H9 (cell line): Measurements from ENCODE around the gene CYP1B1. TPM values are rescaled to one million over a fixed set of nuclear protein-coding genes. Genes with fewer than 3 reads are reported as not detected.

Experiments used
- DNase-seq: peaks from one replicate; pipeline ENCODE4 v3.0.0-alpha.2; 2017
- H2AFZ ChIP-seq: one replicate; pipeline ENCODE4 v1.6.1; 2013; ENCODE audit warnings: mild to moderate bottlenecking, low read length, control low read depth, moderate library complexity
- H2AK5ac ChIP-seq: 2 replicates; pipeline ENCODE4 v1.6.1; 2013; ENCODE audit warnings: low read length, control low read depth, mixed read lengths; ENCODE audit not compliant: insufficient read length
- H2BK120ac ChIP-seq: one replicate; pipeline ENCODE4 v1.6.1; 2013; ENCODE audit warnings: low read depth, mild to moderate bottlenecking, low read length, control low read depth, inconsistent platforms; ENCODE audit not compliant: poor library complexity, severe bottlenecking
- H2BK12ac ChIP-seq: 2 replicates; pipeline ENCODE4 v1.6.1; 2013; ENCODE audit warnings: low read length, control low read depth, mixed read lengths, low read depth; ENCODE audit not compliant: insufficient read length
- H2BK15ac ChIP-seq: 2 replicates; pipeline ENCODE4 v1.6.1; 2013; ENCODE audit warnings: low read depth, low read length, control low read depth
- H2BK20ac ChIP-seq: one replicate; pipeline ENCODE4 v1.6.1; 2013; ENCODE audit warnings: low read depth, mild to moderate bottlenecking, low read length, control low read depth, inconsistent platforms; ENCODE audit not compliant: poor library complexity, severe bottlenecking
- H2BK5ac ChIP-seq: 2 replicates; pipeline ENCODE4 v1.6.1; 2013; ENCODE audit warnings: low read length, control low read depth, mixed read lengths; ENCODE audit not compliant: insufficient read length
- H3K14ac ChIP-seq: 2 replicates; pipeline ENCODE4 v1.6.1; 2013; ENCODE audit warnings: low read length, control low read depth; ENCODE audit not compliant: insufficient read depth
- H3K18ac ChIP-seq: 2 replicates; pipeline ENCODE4 v1.6.1; 2013; ENCODE audit warnings: low read depth, mild to moderate bottlenecking, mixed read lengths, low read length, control low read depth; ENCODE audit not compliant: insufficient read length
- H3K23ac ChIP-seq: 2 replicates; pipeline ENCODE4 v1.6.1; 2013; ENCODE audit warnings: low read length, control low read depth, mixed read lengths, low read depth; ENCODE audit not compliant: insufficient read length
- H3K23me2 ChIP-seq: 2 replicates; pipeline ENCODE4 v1.6.1; 2013; ENCODE audit warnings: low read depth, mild to moderate bottlenecking, mixed read lengths, low read length, control low read depth; ENCODE audit not compliant: insufficient read length, poor library complexity, severe bottlenecking
- H3K27ac ChIP-seq: 2 replicates; pipeline ENCODE4 v1.5.1; 2013; ENCODE audit warnings: low read length, control low read depth, mixed read lengths, low read depth; ENCODE audit not compliant: insufficient read length
- H3K27me3 ChIP-seq: 2 replicates; pipeline ENCODE4 v1.6.1; 2013; ENCODE audit warnings: low read length, control low read depth, inconsistent platforms; ENCODE audit not compliant: insufficient read depth
- H3K4ac ChIP-seq: 2 replicates; pipeline ENCODE4 v1.6.1; 2013; ENCODE audit warnings: low read depth, mild to moderate bottlenecking, control low read depth, inconsistent platforms, low read length, moderate library complexity
- H3K4me1 ChIP-seq: 2 replicates; pipeline ENCODE4 v1.6.1; 2013; ENCODE audit warnings: low read length, control low read depth, inconsistent platforms; ENCODE audit not compliant: insufficient read depth
- H3K4me2 ChIP-seq: 2 replicates; pipeline ENCODE4 v1.6.1; 2013; ENCODE audit warnings: low read length, control low read depth, mixed read lengths; ENCODE audit not compliant: insufficient read length, insufficient read depth
- H3K56ac ChIP-seq: 2 replicates; pipeline ENCODE4 v1.6.1; 2013; ENCODE audit warnings: low read depth, mild to moderate bottlenecking, mixed read lengths, low read length, control low read depth; ENCODE audit not compliant: insufficient read length
- H3K79me1 ChIP-seq: 2 replicates; pipeline ENCODE4 v1.6.1; 2013; ENCODE audit warnings: low read depth, mild to moderate bottlenecking, moderate library complexity, low read length, control low read depth, inconsistent platforms; ENCODE audit not compliant: insufficient read depth, poor library complexity, severe bottlenecking
- H3K79me2 ChIP-seq: 2 replicates; pipeline ENCODE4 v1.6.1; 2013; ENCODE audit warnings: low read length, control low read depth, inconsistent platforms; ENCODE audit not compliant: insufficient read depth
- H3K9ac ChIP-seq: 2 replicates; pipeline ENCODE4 v1.6.1; 2013; ENCODE audit warnings: low read length, control low read depth, mixed read lengths; ENCODE audit not compliant: insufficient read length; ENCODE audit errors: extremely low read depth
- H3K9me3 ChIP-seq: one replicate; pipeline ENCODE4 v1.6.1; 2013; ENCODE audit warnings: low read depth, low read length, inconsistent platforms; ENCODE audit not compliant: control insufficient read depth
- H3T11ph ChIP-seq: one replicate; pipeline ENCODE4 v1.6.1; 2013; ENCODE audit warnings: mild to moderate bottlenecking, low read length, control low read depth, inconsistent platforms
- H4K20me1 ChIP-seq: one replicate; pipeline ENCODE4 v1.6.1; 2013; ENCODE audit not compliant: control insufficient read depth, insufficient read length, insufficient read depth
- H4K5ac ChIP-seq: 2 replicates; pipeline ENCODE4 v1.6.1; 2013; ENCODE audit warnings: low read depth, mild to moderate bottlenecking, mixed read lengths, low read length, control low read depth; ENCODE audit not compliant: insufficient read length
- H4K8ac ChIP-seq: replicated peaks from 2 replicates; pipeline ENCODE4 v1.6.1; 2013; ENCODE audit warnings: low read length, control low read depth, mixed read lengths, low read depth; ENCODE audit not compliant: insufficient read length
- H4K91ac ChIP-seq: 2 replicates; pipeline ENCODE4 v1.6.1; 2013; ENCODE audit warnings: low read depth, mild to moderate bottlenecking, moderate library complexity, mixed read lengths, low read length, control low read depth; ENCODE audit not compliant: insufficient read length
- H3K27ac Mint-ChIP-seq, 3 experiments: 2 replicates in 2 of 3; 3 replicates in 1 of 3; pipeline ENCODE4 v1.8.0; 2020 to 2021; ENCODE audit warnings: mixed read lengths in 3 of 3, mild to moderate bottlenecking in 1 of 3, moderate library complexity in 1 of 3
- H3K27me3 Mint-ChIP-seq: 2 replicates; pipeline ENCODE4 v1.8.0; 2021; ENCODE audit warnings: low read depth, mild to moderate bottlenecking, moderate library complexity, mixed read lengths
- H3K36me3 Mint-ChIP-seq, 3 experiments: 2 replicates in 2 of 3; 3 replicates in 1 of 3; pipeline ENCODE4 v1.8.0; 2020 to 2021; ENCODE audit warnings: low read depth in 3 of 3, mixed read lengths in 3 of 3; ENCODE audit not compliant: insufficient read depth in 1 of 3
- H3K4me1 Mint-ChIP-seq, 2 experiments: 2 replicates each; pipeline ENCODE4 v1.8.0; 2020; ENCODE audit warnings: mixed read lengths in 2 of 2
- H3K4me3 Mint-ChIP-seq, 2 experiments: 2 replicates in 1 of 2; 3 replicates in 1 of 2; pipeline ENCODE4 v1.8.0; 2020 to 2021; ENCODE audit warnings: mild to moderate bottlenecking in 2 of 2, mixed read lengths in 2 of 2, moderate library complexity in 1 of 2
- H3K9me3 Mint-ChIP-seq, 2 experiments: 2 replicates in 1 of 2; 3 replicates in 1 of 2; pipeline ENCODE4 v1.8.0; 2020; ENCODE audit warnings: mild to moderate bottlenecking in 2 of 2, mixed read lengths in 2 of 2, moderate library complexity in 1 of 2
- WGBS: extraction: QIAGEN DNeasy Blood & Tissue Kit; methylation state at CpG from one replicate; pipeline ENCODE4 v1.1.7; 2013; ENCODE audit warnings: missing lambda C conversion rate, low lambda C conversion rate, mixed read lengths; ENCODE audit not compliant: insufficient read length; ENCODE audit errors: extremely low coverage; 5-methylcytosine and 5-hydroxymethylcytosine counted together
- total RNA-seq: library from RNA; stranded (reverse); gene quantifications from 2 replicates; pipeline ENCODE4 v1.2.1, GENCODE V29; 2021
- TF ChIP-seq, protein P1 (sequence below): fragments of 200-600 bp; sonication (generic); conservative IDR thresholded peaks from 3 replicates; pipeline ENCODE4 v1.8.0; 2021; ENCODE audit warnings: antibody characterized with exemption, mild to moderate bottlenecking

CYP1B1 gene
- total RNA-seq, 1 experiment from 2014 or later, result 2.7 TPM

DNA sequence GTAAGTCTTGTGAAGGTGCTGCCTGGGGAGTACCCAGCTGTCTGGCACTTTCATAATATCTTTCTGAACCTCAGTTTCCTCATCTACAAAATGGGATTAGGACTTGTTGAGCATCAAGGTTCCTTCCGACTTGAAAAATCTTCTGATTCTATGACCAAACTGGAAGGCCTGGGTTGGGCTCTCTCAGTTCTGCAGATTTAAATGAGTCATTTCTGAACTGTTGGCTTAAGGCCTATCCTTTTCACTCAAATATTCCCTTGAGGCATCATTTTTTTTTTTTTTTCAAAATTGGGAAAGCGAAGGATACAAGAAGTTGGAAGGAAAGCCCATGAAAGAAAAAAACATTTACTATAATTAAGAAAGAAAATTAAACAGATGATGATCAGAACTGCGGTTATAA is 40.8 kb upstream of the CYP1B1 start:
- Histone ChIP-seq H3K79me2 (no peaks in the 10 kb centered on the region), H3K18ac (no peak overlapping the region), H3K4ac (no peak overlapping the region), H3K14ac (no peak overlapping the region), H3K27me3 (no peaks in the 10 kb centered on the region), H4K5ac (no peak overlapping the region), H4K8ac (no peak overlapping the region), H2AFZ (no peak overlapping the region), H4K20me1 (no peaks in the 10 kb centered on the region), H2BK20ac (no peak overlapping the region), H4K91ac (no peak overlapping the region), H3T11ph (no peak overlapping the region), H3K4me1 (no peaks in the 10 kb centered on the region), H3K56ac (no peak overlapping the region), H3K27ac (no peak overlapping the region), H2BK5ac (no peak overlapping the region), H3K79me1 (no peaks in the 10 kb centered on the region), H3K23ac (no peak overlapping the region), H2AK5ac (no peak overlapping the region), H2BK12ac (no peak overlapping the region), H3K9ac (no peak overlapping the region), H2BK120ac (no peak overlapping the region), H2BK15ac (no peak overlapping the region), H3K23me2 (no peaks in the 10 kb centered on the region), H3K9me3 (no peaks in the 10 kb centered on the region), H3K4me2 (no peak overlapping the region)
- Mint-ChIP-seq H3K4me1 (peaks cover 6 to 11% of the 10 kb centered on the region in 2 experiments; a peak in 3 of 4 replicates), H3K36me3 (peaks cover 4 to 14% (median 8%) of the 10 kb centered on the region in 3 experiments; a peak in 5 of 7 replicates), H3K9me3 (peaks cover 12 to 15% of the 10 kb centered on the region in 2 experiments), H3K27me3 (peaks cover 4% of the 10 kb centered on the region), H3K27ac (no peak overlapping the region), H3K4me3 (no peak overlapping the region)
- no peak for DNase-seq
- WGBS, result no CpG with 5 or more reads among the region's 3 CpGs
- TF ChIP-seq, protein P1, sequence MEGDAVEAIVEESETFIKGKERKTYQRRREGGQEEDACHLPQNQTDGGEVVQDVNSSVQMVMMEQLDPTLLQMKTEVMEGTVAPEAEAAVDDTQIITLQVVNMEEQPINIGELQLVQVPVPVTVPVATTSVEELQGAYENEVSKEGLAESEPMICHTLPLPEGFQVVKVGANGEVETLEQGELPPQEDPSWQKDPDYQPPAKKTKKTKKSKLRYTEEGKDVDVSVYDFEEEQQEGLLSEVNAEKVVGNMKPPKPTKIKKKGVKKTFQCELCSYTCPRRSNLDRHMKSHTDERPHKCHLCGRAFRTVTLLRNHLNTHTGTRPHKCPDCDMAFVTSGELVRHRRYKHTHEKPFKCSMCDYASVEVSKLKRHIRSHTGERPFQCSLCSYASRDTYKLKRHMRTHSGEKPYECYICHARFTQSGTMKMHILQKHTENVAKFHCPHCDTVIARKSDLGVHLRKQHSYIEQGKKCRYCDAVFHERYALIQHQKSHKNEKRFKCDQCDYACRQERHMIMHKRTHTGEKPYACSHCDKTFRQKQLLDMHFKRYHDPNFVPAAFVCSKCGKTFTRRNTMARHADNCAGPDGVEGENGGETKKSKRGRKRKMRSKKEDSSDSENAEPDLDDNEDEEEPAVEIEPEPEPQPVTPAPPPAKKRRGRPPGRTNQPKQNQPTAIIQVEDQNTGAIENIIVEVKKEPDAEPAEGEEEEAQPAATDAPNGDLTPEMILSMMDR, result no peak
